OCI-LY1 (cell line): ENCODE data around the gene GUCY1A2.

ENCODE experiments used
- CTCF ChIP-seq: fragments of 200-600 bp; sonication (generic), shearing (Covaris generic); IDR thresholded peaks from 2 replicates; pipeline ENCODE4 v1.5.1; 2017; ENCODE audit warnings: mild to moderate bottlenecking, antibody characterized with exemption, low read length, moderate library complexity, mixed read lengths
- EZH2 ChIP-seq: fragments of 200-600 bp; sonication (generic), shearing (Covaris generic); IDR thresholded peaks from 2 replicates; pipeline ENCODE4 v1.8.0; 2017; ENCODE audit warnings: borderline replicate concordance, mixed run types, mild to moderate bottlenecking, antibody characterized with exemption, low read length, moderate library complexity, mixed read lengths

GRCh38 chr11:106997227-106997626 is 21.0 kb downstream of the GUCY1A2 start:
- TF ChIP-seq EZH2: no peak
- TF ChIP-seq CTCF: no peak
